Keratinocyte (primary cell): ENCODE results near the gene VPS13D.

Experiments used
- EZH2 ChIP-seq: IDR thresholded peaks from one replicate; pipeline ENCODE4 v1.6.1; 2012; ENCODE audit warnings: inconsistent platforms, mild to moderate bottlenecking, low read length, moderate library complexity
- TF ChIP-seq, protein P1 (sequence below), 3 experiments: IDR thresholded peaks in 1 of 3; conservative IDR thresholded peaks in 1 of 3; optimal IDR thresholded peaks in 1 of 3; 2 replicates in 2 of 3; 3 replicates in 1 of 3; pipeline versions ENCODE3 to v1.5.1; 2011; ENCODE audit warnings: low read length in 3 of 3, mild to moderate bottlenecking in 3 of 3, moderate library complexity in 2 of 3, control low read depth in 1 of 3, inconsistent platforms in 1 of 3; ENCODE audit not compliant: insufficient read depth in 2 of 3; ENCODE audit errors: extremely low read depth in 1 of 3

DNA sequence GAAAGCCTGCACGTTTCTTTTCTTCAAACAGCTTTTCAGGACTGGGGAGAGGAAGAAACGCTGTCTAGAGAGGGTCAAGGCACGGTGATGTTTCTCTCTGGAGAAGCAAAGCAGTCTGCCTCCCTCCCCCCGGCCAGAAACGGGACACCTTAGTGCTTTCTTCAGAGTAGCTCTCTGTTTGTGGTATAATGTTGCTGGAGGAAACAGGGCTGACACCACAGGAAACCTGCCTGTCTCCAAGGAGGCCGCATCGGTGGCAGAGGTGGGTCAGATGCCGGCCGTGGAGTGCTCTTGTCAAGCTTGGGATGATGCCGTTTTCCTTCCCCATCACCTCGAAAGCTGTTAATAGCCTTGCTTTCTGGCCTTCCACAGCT lies 248.8 kb downstream of the VPS13D start:
- TF ChIP-seq, protein P1, sequence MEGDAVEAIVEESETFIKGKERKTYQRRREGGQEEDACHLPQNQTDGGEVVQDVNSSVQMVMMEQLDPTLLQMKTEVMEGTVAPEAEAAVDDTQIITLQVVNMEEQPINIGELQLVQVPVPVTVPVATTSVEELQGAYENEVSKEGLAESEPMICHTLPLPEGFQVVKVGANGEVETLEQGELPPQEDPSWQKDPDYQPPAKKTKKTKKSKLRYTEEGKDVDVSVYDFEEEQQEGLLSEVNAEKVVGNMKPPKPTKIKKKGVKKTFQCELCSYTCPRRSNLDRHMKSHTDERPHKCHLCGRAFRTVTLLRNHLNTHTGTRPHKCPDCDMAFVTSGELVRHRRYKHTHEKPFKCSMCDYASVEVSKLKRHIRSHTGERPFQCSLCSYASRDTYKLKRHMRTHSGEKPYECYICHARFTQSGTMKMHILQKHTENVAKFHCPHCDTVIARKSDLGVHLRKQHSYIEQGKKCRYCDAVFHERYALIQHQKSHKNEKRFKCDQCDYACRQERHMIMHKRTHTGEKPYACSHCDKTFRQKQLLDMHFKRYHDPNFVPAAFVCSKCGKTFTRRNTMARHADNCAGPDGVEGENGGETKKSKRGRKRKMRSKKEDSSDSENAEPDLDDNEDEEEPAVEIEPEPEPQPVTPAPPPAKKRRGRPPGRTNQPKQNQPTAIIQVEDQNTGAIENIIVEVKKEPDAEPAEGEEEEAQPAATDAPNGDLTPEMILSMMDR (optimal IDR thresholded peaks at IDR 0.05 in 1 of 3, IDR thresholded peaks at IDR 0.05 in 1 of 3, conservative IDR thresholded peaks at IDR 0.05 in 1 of 3; ENCODE audit: extremely low read depth in 1 of 3, insufficient read depth in 2 of 3, low read length in 3 of 3): no peak
- no peak for TF ChIP-seq EZH2
